HG02885 (cell line): Measurements from ENCODE around the gene HLA-B.

Source experiments
- ATAC-seq: cut with Tn5 transposase; IDR thresholded peaks from one replicate; pipeline ENCODE4 v1.9.1; 2021; ENCODE audit warnings: mild to moderate bottlenecking; ENCODE audit not compliant: unreplicated experiment, poor library complexity

Gene HLA-B

DNA sequence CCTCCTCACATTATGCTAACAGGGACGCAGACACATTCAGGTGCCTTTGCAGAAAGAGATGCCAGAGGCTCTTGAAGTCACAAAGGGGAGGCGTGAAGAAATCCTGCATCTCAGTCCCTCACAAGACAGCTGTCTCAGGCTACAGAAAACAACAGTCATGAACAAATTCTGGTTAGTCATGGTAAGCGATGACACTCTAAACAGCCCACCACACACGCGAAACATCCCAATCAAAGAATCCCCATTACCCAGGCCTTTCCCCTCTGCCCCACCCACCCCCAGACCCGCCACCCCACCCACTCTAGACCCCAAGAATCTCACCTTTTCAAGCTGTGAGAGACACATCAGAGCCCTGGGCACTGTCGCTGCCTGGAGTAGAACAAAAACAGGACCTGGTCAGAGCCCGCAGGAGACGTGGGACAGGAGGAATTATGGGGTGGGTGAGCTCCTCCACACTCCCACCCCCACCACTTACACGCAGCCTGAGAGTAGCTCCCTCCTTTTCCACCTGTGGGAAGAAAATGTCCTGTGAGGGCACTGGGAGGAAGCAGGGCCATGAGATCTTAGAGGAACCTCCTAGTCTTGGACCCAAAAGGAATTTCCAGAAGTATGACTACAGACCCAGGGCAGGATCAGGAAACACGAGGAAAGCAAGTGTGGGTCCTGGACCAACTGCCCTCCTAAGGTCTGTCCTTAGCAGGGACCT lies 2.7 kb downstream of the HLA-B start:
- ATAC-seq = no peak

DNA sequence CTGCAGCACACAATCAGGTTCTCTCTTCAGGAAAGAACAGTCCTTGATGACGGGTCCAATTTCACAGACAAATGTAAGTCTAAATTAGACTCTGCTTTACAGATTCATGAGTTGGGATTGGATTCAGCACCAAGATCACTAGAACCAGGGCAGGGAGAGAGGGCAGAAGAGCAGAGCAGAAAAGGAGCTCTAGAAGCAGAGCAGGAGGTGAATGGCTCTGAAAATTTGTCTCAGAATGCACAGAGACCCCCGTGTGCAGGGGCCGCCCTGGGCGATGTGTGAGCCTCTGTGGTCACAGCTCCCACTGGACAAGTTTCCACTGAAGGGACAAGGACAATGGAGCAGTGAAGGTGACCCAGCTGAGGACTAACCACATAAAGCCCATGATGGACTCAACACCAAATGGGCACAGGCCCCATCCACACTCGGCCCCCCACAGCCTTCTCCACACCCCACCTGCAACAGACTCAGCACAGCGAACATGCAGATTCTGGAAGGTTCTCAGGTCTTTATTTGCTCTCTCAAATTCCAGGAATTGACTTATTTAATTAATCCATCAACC lies 3.5 kb downstream of the HLA-B start:
- no peak for ATAC-seq

DNA sequence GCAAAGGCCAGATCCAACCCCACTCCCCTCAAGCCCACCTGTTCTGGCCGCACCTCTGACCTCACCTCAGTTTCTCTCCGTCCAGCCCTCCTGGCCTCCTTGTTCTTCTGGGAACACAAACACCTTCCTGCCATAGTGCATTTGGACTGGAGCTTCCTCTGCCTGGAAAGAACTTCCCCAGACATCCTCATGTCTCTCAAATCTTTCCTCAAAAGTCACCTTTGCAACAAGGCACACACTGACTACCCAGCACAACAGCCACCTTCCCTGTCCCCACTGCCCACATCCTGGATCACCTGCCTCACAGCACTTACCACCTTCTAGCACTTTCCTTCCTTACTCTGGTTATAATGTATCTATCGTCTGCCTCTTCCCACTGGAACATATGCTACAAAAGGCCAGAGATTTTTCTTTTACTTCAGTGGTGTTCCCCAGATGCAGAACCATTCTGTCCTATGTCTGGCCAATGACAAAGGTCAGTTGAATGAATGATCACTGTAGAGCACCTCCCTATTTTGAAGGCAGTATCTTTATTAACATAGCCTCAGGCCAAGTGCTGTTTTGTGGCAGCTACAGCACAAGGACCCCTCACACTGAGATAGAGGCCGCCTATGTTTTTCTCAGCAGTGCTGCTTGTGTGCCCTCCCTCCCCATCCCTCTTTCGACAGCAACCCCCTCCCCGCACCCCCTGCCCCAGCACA lies 4.1 kb downstream of the HLA-B start:
- ATAC-seq = no peak

DNA sequence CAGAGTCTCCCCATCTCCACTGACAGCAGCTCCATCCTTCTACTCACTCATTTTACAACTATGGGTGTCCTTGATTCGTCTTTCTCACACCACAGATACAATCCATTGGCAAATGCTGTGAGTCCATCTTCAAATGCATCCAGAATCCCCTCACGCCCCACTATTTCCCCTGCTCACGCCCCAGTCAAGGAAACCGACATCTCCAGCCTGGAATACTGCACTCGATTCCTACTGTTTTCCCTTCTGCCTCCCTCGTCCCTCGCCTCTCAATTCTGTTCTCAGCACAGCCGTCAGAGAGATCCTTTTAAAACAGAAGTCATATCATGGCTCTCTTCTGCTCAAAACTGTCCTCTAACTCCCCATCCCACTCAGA lies 4.7 kb downstream of the HLA-B start:
- ATAC-seq = no peak

DNA sequence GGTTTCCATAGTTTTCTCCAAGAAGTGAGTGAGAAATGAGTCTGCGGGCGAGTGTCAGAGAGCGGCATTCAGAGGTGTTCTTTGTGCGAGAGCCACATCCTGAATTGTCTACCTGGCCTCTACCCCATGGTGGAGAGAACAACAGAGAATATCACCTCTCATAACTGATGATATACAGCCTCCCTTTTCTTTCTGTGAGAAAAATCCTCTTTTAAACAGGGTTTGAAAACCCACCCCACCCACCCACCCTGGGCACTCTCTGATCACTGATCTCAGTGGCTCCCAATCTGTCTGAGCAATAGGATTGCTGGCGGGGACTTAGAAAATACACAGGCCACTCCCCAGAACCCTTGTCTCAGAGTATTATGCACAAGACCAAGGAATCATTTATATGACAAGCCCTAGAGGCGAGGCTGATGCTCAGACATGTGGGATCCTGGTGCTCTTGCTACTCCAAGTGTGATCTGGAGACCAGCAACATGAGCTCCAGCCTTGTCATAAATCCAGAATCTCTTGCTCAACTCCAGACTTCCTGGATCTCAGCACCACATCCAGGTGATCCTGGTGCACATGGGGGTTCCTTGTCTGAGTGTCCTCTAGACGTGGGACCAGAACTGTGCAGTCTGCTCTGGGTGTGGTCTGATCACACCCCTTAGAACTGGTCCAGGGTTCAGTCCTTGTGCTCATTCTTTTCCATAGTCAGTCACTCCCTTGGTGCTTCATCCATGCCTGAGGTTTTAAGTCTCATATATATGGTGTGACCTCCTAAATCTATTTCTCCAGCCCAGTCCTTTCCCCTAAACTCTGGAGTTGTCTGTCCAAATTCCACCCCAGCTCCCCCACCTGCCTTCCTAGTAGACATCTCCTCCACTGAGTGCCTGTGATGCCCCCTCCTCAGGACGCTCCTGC lies 5.3 kb downstream of the HLA-B start:
- ATAC-seq = no peak

DNA sequence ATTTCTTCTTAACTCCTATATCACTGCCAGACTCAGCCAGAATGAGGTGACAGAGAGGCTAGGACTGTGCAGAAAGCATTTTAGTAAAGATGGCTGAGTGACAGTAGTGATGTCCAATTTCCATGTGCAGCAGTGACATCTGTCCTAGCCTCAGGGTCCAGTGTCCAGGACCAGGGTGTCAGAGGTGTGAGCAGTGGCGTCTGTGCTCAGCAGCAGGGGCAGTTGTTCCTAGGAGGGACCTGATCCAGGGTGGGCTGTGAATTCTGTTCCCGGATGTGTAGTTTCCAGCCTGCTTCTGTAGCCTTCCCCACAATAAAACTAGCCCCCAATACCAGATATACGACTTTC lies 6.0 kb downstream of the HLA-B start:
- no peak for ATAC-seq

DNA sequence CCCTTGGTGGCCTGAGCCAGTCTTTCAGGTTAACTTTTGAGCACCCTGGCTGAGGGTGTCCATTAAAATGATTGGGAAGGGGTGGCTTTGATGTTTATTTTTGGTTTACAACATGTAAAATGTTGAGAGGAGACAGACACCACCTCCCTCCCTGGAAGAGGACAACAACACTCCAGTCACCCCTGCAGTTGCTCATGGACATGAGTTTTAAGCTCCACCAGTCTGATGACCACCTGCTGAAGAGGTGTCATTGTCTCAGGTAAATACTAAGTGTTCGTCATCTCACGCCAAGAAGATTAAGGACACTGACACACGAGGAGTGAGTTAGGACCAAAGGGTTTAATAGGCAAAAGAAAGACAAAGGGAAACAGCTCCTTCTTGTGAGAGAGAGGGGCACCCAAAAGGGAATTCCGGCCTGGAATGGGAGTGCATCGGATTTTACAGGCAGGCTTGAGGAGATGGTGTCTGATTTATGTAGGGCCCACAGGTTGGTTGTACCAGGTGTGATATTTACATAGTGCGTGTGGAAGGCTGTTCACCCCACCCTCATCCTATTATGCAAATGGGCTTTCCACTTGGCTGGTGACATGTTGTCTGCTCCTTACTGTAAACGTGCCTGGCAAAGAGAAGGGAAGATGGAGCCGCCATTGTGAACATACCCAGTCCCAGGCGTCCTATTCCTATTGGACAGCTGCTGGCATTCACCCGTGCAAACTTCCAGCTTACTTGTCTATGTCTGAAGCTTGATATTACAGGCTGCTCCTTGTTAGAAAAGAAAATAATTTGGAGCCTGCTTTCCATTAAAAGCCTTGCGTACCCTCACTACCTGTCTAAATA lies 6.6 kb downstream of the HLA-B start:
- no peak for ATAC-seq

DNA sequence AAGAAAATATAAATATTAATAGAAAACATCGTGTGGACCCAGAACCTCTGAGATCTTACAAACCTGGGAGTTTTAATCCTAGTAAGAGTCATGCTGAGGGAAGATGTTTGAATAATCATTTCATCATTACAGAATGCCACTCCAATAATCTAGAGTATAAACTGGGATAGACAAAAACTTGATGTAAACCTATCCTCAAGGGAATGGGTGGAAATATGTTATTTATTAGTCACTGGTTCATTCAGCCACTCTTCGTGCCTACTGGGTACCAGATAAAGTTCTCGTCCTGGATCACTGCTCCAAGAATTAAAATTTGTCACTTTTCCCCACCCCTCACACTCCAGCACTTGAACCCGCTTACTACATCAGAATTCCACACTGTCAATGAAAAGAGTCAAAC lies 7.7 kb downstream of the HLA-B start:
- ATAC-seq = no peak

DNA sequence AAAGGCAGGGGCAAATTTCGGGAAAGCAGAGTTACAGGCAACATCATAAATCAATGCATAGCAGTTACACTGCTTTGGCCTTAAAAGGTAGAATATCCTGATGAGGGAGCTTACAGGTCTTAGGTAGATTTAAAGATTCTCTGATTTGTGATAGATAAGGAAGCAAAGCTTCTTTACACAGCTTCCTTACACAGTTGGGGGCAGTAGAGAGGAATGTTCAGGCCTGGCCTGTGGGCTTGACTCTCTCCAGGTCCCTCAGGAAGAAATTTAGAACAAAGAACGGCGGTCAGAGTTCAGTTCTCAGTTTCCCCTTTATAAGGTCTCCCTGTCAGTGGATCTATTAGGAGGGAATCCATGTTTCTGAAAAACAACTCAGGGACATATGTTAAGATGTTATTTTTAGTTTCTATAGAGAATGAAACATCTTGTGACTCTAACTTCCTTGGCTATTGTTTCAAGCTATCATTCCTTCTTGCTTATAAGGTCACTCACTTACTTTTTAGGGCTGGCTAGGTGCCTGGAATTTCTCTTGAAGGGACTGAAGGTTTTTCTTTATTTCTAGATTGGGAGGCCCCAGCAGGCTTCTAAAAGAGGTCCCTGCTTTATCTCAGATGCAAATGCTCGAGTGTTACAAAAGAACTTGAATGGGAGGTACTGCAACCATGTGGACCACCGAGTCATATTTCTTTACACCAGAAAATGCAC lies 11.8 kb downstream of the HLA-B start:
- ATAC-seq = no peak

DNA sequence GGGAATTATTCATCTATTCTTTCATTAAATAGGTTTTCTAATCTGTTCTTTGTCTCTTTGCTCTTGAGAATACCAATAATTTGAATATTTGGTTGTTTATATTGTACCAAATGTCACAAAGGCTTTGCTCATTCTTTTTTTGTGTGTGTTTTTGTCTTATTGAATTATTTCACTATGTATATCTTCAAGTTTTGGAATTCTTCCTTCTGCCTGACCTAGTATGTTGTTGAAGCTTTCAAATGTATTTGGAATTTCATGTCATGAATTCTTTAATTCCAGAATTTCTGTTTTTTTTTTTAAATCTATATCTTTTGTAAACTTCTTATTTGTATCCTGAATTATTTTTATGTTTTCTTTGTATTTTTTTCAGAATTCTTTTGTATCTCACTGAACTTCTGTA lies 16.8 kb downstream of the HLA-B start:
- ATAC-seq = no peak

DNA sequence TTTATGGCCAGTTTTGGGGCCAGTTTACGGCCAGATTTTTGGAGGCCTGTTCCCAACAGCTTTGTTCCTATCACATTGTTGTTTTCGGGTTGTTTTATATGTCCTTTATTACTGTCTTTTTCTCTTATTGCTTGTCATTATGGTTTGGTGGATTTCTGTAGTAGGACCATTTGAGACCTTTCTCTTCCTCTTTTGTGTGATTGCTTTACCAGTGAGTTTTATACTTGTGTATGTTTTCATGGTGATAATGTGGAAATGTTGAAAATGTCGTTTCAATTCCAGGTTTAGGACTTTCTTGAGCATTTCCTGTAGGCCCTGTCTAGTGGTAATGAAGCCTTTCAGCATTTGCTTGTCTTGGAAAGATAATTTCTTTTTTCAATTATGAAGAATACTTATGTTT lies 17.8 kb downstream of the HLA-B start:
- no peak for ATAC-seq

DNA sequence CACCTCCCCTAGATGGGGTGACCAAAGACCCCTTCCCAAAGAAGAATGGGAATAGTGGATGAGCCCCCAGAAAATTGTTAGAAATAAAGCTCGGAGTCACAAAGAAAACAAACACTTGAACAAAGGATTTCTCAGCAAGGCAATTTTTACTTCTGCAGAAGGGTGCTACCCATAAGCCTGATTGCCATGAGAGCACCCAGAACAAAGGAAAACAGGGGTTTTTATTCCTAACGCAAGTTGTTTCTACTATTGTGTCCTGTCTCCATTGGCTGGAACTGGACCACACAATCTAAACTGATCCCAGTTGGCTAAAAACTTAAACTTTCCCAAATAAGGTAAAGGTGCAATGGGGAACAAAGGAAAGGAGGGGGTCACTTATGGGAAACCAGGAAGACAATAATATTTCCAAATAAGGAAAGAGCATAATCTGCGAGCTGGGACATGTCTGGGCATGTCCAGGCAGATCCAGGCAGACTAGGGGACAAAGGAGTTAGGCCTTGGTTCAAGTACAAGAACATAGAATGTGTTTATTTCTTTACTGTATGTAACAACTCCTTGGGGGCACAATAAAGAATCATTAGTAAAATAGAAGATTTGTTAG lies 20.0 kb downstream of the HLA-B start:
- ATAC-seq = no peak

DNA sequence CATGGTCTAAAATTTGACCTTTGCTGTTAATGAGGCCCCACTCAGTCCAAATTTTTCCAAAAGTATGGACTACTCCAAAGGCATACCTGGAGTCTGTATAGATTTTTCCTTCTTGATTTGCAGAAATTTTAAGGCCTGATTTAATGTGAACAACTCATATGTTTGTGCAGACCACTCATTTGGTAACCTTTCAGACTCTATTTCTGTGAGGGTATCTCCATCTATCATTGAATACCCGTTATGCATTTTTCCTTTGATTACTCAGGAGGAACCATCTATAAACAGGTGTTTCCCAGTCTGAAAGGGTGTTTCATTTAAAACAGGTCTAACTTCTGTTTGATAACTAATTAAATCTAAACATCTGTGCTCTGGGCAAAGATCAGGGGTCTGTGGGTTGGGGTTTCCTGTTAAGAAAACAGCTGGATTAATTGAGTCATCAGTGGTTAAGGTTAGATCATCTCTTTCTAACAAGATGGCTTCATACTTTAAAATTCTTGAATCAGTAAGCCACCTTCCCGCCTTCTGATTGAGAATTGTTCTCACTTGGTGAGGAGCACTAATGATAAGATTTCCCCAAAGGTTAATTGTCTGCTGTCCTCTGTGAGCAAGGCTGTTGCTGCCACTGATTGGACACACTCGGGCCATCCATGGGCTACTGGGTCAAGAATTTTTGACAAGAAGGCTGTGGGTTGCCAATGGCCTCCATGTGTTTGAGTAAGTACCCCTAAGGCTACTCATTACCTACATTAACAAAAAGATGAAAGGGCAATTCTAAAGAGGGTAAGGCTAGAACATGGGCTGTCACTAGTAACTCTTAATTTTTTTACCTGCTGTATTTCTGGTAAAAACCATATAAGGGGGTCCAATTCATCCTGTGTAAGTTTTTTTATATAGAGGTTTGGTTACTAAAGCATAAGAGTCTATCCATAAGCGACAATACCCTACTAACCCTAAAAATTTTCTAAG lies 24.1 kb downstream of the HLA-B start:
- ATAC-seq = no peak

DNA sequence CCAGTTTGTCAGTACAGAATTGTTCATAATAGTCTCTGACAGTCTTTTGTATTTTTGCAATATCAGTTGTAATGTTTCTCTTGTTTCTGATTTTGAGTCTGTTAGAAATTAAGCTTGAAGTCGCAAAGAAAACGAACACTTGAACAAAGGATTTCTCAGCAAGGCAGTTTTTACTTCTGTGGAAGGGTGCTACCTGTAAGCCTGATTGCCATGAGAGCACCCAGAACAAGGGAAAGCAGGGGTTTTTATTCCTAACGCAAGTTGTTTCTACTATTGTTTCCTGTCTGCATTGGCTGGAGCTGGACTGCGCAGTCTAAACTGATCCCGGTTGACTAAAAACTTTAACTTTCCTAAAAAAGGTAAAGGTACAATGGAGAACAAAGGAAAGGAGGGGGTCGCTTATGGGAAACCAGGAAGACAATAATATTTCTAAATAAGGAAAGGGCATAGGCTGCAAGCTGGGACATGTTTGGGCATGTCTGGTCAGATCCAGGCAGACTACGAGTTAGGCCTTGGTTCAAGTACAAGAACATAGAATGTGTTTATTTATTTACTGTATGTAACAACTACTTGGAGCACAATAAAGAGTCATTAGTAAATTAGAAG lies 28.5 kb downstream of the HLA-B start:
- no peak for ATAC-seq

DNA sequence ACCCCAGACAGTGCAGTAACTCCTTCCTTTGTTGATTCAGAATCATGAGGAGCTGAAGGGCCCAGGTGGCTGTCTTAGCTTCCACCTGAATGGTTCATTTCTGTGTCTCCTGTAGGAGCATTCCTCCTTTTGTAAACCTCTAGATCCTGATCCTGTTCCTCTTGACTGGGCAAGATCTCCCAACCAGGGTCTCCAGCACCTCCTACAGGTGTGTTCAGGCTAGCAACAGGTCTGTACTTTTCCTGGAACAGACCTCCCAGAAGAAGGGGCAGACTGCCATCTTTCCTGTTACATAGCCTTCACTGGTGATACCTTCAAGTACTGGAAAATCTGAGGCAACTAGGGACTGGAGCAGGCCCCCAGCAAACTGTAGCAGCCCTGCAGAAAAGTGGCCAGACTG lies 35.2 kb downstream of the HLA-B start:
- no peak for ATAC-seq

DNA sequence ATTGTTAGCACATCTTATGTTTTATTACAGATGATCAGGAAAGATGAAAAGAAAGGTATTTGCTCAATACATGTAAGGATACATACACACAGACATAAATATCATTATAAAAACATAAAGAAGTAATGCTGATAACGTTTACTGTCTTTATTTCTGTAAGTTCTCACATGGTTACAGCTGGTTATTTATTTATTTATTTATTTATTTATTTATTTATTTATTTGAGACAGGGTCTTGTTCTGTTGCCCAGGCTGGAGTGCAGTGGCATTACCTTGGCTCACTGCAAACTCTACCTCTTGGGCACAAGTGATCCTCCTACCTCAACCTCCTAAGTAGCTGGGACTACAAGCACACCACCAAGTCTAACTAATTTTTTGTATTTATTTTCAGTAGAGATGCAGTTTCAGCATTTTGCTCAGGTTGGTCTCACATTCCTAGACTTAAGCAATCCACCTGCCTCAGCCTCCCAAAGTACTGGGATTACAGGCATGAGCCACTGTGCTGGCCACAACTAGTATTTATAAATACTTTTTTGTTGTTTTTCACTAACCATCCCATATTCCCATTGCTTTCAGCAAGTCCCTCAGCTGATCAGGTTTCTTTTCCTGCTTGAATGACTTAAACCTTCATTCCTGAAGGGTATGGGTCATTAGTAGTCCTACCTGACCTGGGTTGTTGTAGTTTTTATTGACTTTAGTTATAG lies 35.8 kb downstream of the HLA-B start:
- ATAC-seq = no peak

DNA sequence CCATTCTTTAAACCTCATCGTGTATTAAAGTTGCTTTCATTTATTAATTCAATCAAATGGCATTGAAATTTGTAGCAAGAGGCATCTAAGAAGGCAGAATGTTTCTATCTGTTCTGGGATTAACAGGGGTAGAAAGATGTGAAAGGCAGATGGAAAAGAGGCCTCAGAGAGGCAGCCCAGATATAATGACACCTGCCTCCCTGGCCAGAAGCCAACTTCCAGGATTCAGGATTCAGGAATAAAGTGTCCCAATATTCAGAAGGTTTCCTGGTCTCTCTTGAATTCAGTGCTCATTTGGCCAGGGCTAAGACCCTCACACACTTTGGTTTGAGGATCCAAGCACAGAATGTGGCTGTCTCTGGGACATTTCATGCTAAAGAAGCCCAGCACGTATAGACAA lies 39.9 kb downstream of the HLA-B start:
- ATAC-seq = no peak
